GM12891 (cell line): ENCODE data around the gene ZNF19.

Source experiments
- PAX5 ChIP-seq: IDR thresholded peaks from 2 replicates; pipeline ENCODE4 v1.6.1; 2011; ENCODE audit warnings: low read length, moderate library complexity, mild to moderate bottlenecking; ENCODE audit not compliant: insufficient read depth, severe bottlenecking
- POLR2A ChIP-seq: IDR thresholded peaks from 2 replicates; pipeline ENCODE4 v1.6.1; 2011; ENCODE audit warnings: low read depth, low read length, control low read depth
- POLR2AphosphoS5 ChIP-seq: IDR thresholded peaks from 2 replicates; pipeline ENCODE4 v1.6.1; 2011; ENCODE audit warnings: low read depth, low read length, control low read depth
- SPI1 ChIP-seq: IDR thresholded peaks from 2 replicates; pipeline ENCODE4 v1.6.1; 2011; ENCODE audit warnings: low read depth, low read length, control low read depth
- TAF1 ChIP-seq: IDR thresholded peaks from 2 replicates; pipeline ENCODE4 v1.6.1; 2011; ENCODE audit warnings: low read depth, low read length, control low read depth

DNA sequence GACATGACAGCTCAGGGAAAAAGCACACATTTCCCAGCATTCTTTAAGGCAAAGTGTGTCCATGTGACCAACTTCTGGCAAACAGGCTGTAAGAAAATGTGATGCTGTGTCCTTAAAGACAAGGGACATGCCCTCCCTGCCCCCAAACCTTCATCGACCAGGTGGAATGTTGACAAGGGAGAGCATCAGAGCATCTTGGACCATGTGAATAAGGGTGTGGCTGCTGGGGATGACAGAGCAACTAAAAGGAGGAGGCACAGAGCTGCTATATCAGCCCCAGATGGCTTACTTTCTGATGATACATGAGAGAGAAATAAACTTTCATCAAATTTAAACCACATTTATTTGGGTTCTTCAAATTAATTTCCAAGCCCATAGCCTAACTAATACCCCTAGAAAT, 24.9 kb downstream of the ZNF19 start:
- TF ChIP-seq POLR2AphosphoS5 (no peak), POLR2A (no peak), SPI1 (no peak), TAF1 (no peak), PAX5 (no peak)
